ENCODE measurements around the gene VSIG10.

The VSIG10 gene

GRCh38 chr12:118053071-118053985, 50.5 kb downstream of the VSIG10 start:
- no peak overlapping the region for H3K4me3 ChIP-seq (ENCODE audit: low read depth, low read length)
- POLR2A ChIA-PET: no interaction called here
- TF ChIP-seq, protein P1, sequence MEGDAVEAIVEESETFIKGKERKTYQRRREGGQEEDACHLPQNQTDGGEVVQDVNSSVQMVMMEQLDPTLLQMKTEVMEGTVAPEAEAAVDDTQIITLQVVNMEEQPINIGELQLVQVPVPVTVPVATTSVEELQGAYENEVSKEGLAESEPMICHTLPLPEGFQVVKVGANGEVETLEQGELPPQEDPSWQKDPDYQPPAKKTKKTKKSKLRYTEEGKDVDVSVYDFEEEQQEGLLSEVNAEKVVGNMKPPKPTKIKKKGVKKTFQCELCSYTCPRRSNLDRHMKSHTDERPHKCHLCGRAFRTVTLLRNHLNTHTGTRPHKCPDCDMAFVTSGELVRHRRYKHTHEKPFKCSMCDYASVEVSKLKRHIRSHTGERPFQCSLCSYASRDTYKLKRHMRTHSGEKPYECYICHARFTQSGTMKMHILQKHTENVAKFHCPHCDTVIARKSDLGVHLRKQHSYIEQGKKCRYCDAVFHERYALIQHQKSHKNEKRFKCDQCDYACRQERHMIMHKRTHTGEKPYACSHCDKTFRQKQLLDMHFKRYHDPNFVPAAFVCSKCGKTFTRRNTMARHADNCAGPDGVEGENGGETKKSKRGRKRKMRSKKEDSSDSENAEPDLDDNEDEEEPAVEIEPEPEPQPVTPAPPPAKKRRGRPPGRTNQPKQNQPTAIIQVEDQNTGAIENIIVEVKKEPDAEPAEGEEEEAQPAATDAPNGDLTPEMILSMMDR (IDR thresholded peaks at IDR 0.05; ENCODE audit: insufficient read depth, low read length, missing control alignments): no peak
- no peak for DNase-seq (ENCODE audit: low read depth, low spot score)
- CTCF ChIA-PET: interaction anchor here (1.3 kb wide), 1 partner anchor 18 kb away, joined by 5 read pairs; no protein-coding TSS in a partner anchor

- ChIA-PET POLR2A (no interaction called here), CTCF (interaction anchor here (0.6 to 1.5 kb wide), 3 partner anchors 8 to 18 kb away, joined by 3 to 5 read pairs (median 4); partner anchors contain the start of gene WSB2)
- peak; percentile 83 for DNase-seq (ENCODE audit: low read depth, low spot score)
- H3K4me3 ChIP-seq (ENCODE audit: low read depth, low read length): no peak overlapping the region
- TF ChIP-seq, protein P1 (IDR thresholded peaks at IDR 0.05; ENCODE audit: insufficient read depth, low read length, missing control alignments): no peak
Observed at GRCh38 chr12:118052324-118053070, 51.3 kb downstream of the VSIG10 start.

GRCh38 chr12:118050972-118051910, 52.6 kb downstream of the VSIG10 start:
- H3K4me3 ChIP-seq (ENCODE audit: low read depth, low read length): no peak overlapping the region
- TF ChIP-seq, protein P1 (IDR thresholded peaks at IDR 0.05; ENCODE audit: insufficient read depth, low read length, missing control alignments): no peak
- POLR2A ChIA-PET: no interaction called here
- DNase-seq (ENCODE audit: low read depth, low spot score): no peak
- CTCF ChIA-PET: interaction anchor here (1.3 to 1.5 kb wide), 2 partner anchors 16 to 19 kb away, joined by 3 to 4 read pairs; no protein-coding TSS in a partner anchor

DNA sequence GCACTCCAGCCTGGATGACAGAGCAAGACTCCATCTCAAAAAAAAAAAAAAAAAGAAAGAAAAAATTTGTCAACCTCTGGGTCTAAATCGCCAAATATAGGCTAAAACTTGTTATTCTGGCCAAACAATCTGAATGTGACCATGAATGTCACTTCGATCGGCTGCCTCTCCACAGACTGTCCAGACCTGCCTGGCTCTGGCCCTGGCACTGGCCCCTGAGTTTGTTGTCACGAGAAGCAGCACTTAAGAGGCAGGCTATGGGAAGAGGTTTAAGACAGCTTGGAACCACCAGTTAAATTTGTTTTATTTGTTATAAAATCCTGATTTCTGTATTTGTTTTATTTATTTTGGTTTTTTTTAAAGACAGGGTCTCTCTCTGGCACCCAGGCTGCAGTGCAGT, 57.4 kb downstream of the VSIG10 start:
- CTCF ChIA-PET: interaction anchor here (2.8 to 5.1 kb wide), 2 partner anchors 10 to 11 kb away, joined by 10 to 42 read pairs; no protein-coding TSS in a partner anchor
- TF ChIP-seq, protein P1 (IDR thresholded peaks at IDR 0.05; ENCODE audit: insufficient read depth, low read length, missing control alignments): no peak
- POLR2A ChIA-PET: interaction anchor here (0.6 kb wide), 1 partner anchor 32 kb away, joined by 5 read pairs; no protein-coding TSS in a partner anchor

GRCh38 chr12:118044577-118044976, 59.2 kb downstream of the VSIG10 start:
- H3K4me3 ChIP-seq (ENCODE audit: low read depth, low read length): no peak overlapping the region
- ChIA-PET POLR2A (interaction anchor here (1.0 kb wide), 1 partner anchor 10 kb away, joined by 5 read pairs; no protein-coding TSS in a partner anchor), CTCF (interaction anchor here (0.9 to 5.1 kb wide), 7 partner anchors 9 to 188 kb away, joined by 3 to 42 read pairs (median 5); partner anchors contain the start of gene VSIG10)
- DNase-seq (ENCODE audit: low read depth, low spot score): no peak
- TF ChIP-seq, protein P1 (IDR thresholded peaks at IDR 0.05; ENCODE audit: insufficient read depth, low read length, missing control alignments): no peak

More for the DNA sequence above, 57.4 kb downstream of the VSIG10 start:
- no peak overlapping the region for H3K4me3 ChIP-seq (ENCODE audit: low read depth, low read length)
- no peak for DNase-seq (ENCODE audit: low read depth, low spot score)

Measured in AG04449 (cell line).